Neural progenitor cell (in vitro differentiated cells): ENCODE data around the gene FAM168B. TPM values are rescaled to one million over a fixed set of nuclear protein-coding genes. Genes with fewer than 3 reads are reported as not detected.

Experiments
- DNase-seq: peaks from one replicate; pipeline ENCODE4 v3.0.0-alpha.2; 2016; ENCODE audit warnings: low spot score
- H2AFZ ChIP-seq: fragments of 200-600 bp; sonication (generic); replicated peaks from 2 replicates; pipeline ENCODE4 v1.6.1; 2016; ENCODE audit warnings: antibody characterized with exemption
- H3F3A ChIP-seq: fragments of 200-600 bp; sonication (generic); 2 replicates; pipeline ENCODE4 v1.6.1; 2016; ENCODE audit warnings: antibody characterized with exemption, low read depth
- H3K27ac ChIP-seq: fragments of 200-600 bp; sonication (generic); 2 replicates; pipeline ENCODE4 v1.5.1; 2016; ENCODE audit warnings: mild to moderate bottlenecking
- H3K27me3 ChIP-seq: fragments of 200-600 bp; sonication (generic); 2 replicates; pipeline ENCODE4 v1.6.1; 2016; ENCODE audit warnings: mild to moderate bottlenecking, moderate library complexity
- H3K36me3 ChIP-seq: fragments of 200-600 bp; sonication (generic); 2 replicates; pipeline ENCODE4 v1.5.1; 2016
- H3K4me1 ChIP-seq: fragments of 200-600 bp; sonication (generic); 2 replicates; pipeline ENCODE4 v1.6.1; 2016; ENCODE audit warnings: mixed run types
- H3K4me2 ChIP-seq: fragments of 200-600 bp; sonication (generic); 2 replicates; pipeline ENCODE4 v1.6.1; 2016
- H3K4me3 ChIP-seq: fragments of 200-600 bp; sonication (generic); 2 replicates; pipeline ENCODE4 v1.5.1; 2016
- H3K79me2 ChIP-seq: fragments of 200-600 bp; sonication (generic); 2 replicates; pipeline ENCODE4 v1.6.1; 2016; ENCODE audit warnings: low read depth
- H3K9ac ChIP-seq: fragments of 200-600 bp; sonication (generic); 2 replicates; pipeline ENCODE4 v1.6.1; 2016
- H3K9me3 ChIP-seq: fragments of 200-600 bp; sonication (generic); 2 replicates; pipeline ENCODE4 v1.5.1; 2016; ENCODE audit warnings: low read depth
- H4K20me1 ChIP-seq: fragments of 200-600 bp; sonication (generic); 2 replicates; pipeline ENCODE4 v1.6.1; 2016; ENCODE audit warnings: low read depth
- H3K27ac Mint-ChIP-seq: 3 replicates; pipeline ENCODE4 v1.8.0; 2021; ENCODE audit warnings: mixed read lengths
- H3K27me3 Mint-ChIP-seq: 2 replicates; pipeline ENCODE4 v1.8.0; 2022; ENCODE audit warnings: low read depth, mild to moderate bottlenecking, inconsistent platforms, moderate library complexity, mixed read lengths; ENCODE audit not compliant: insufficient read depth
- H3K36me3 Mint-ChIP-seq: 3 replicates; pipeline ENCODE4 v1.8.0; 2021; ENCODE audit warnings: mixed read lengths
- H3K4me1 Mint-ChIP-seq: 3 replicates; pipeline ENCODE4 v1.8.0; 2021; ENCODE audit warnings: mixed read lengths
- H3K4me3 Mint-ChIP-seq: 3 replicates; pipeline ENCODE4 v1.8.0; 2021; ENCODE audit warnings: mild to moderate bottlenecking, moderate library complexity, mixed read lengths
- H3K9me3 Mint-ChIP-seq: 3 replicates; pipeline ENCODE4 v1.8.0; 2020; ENCODE audit warnings: mixed read lengths
- CTCF ChIP-seq: fragments of 200-600 bp; sonication (generic); IDR thresholded peaks from 2 replicates; pipeline ENCODE4 v1.5.1; 2017; ENCODE audit warnings: antibody characterized with exemption, mild to moderate bottlenecking
- EZH2 ChIP-seq: fragments of 200-600 bp; sonication (generic); IDR thresholded peaks from 2 replicates; pipeline ENCODE4 v1.6.1; 2017; ENCODE audit warnings: antibody characterized with exemption, mild to moderate bottlenecking, moderate library complexity
- EZH2phosphoT487 ChIP-seq: fragments of 200-600 bp; sonication (generic); IDR thresholded peaks from 2 replicates; pipeline ENCODE4 v1.6.1; 2017; ENCODE audit warnings: antibody characterized with exemption
- total RNA-seq: library from RNA; depleted of rRNA; stranded (reverse); fragments of >200 nt; gene quantifications from 2 replicates; pipeline ENCODE4 v1.2.3, GENCODE V29; 2015; ENCODE audit warnings: low replicate concordance

Gene FAM168B
- total RNA-seq, 1 donor from 2014 or later: 63.0 TPM

- no peak for DNase-seq
- Histone ChIP-seq H3K4me3 (no peak overlapping the region), H3K36me3 (no peaks in the 10 kb centered on the region), H3K27ac (no peak overlapping the region), H3K27me3 (peaks cover 23% of the 10 kb centered on the region), H4K20me1 (peaks cover 15% of the 10 kb centered on the region), H2AFZ (no peak overlapping the region), H3K9me3 (no peaks in the 10 kb centered on the region), H3K9ac (no peak overlapping the region), H3K4me1 (peaks cover 13% of the 10 kb centered on the region), H3F3A (peaks cover under 1% of the 10 kb centered on the region), H3K4me2 (no peak overlapping the region), H3K79me2 (no peaks in the 10 kb centered on the region)
- no peak overlapping the region for H3K27ac Mint-ChIP-seq
- no peak for TF ChIP-seq EZH2
- no peak for TF ChIP-seq CTCF
- no peak for TF ChIP-seq EZH2phosphoT487
- no peaks in the 10 kb centered on the region for H3K9me3 Mint-ChIP-seq
- H3K36me3 Mint-ChIP-seq: no peaks in the 10 kb centered on the region
- H3K4me3 Mint-ChIP-seq: no peak overlapping the region
- H3K4me1 Mint-ChIP-seq: peaks cover 9% of the 10 kb centered on the region
- H3K27me3 Mint-ChIP-seq: peaks cover 12% of the 10 kb centered on the region
Observed at GRCh38 chr2:131030478-131030971, 62.7 kb downstream of the FAM168B start.

- Histone ChIP-seq H3K36me3 (no peaks in the 10 kb centered on the region), H3F3A (no peaks in the 10 kb centered on the region), H3K4me1 (peaks cover 9% of the 10 kb centered on the region), H3K79me2 (no peaks in the 10 kb centered on the region), H3K27me3 (peaks cover 17% of the 10 kb centered on the region), H2AFZ (no peak overlapping the region), H3K4me3 (no peak overlapping the region), H3K27ac (no peak overlapping the region), H3K9me3 (no peaks in the 10 kb centered on the region), H4K20me1 (peaks cover 13% of the 10 kb centered on the region), H3K9ac (no peak overlapping the region), H3K4me2 (no peak overlapping the region)
- TF ChIP-seq EZH2 (no peak), EZH2phosphoT487 (no peak), CTCF (no peak)
- Mint-ChIP-seq H3K4me3 (no peak overlapping the region), H3K9me3 (no peaks in the 10 kb centered on the region), H3K4me1 (peaks cover 9% of the 10 kb centered on the region), H3K27me3 (peaks cover 12% of the 10 kb centered on the region), H3K27ac (no peak overlapping the region), H3K36me3 (no peaks in the 10 kb centered on the region)
- DNase-seq: no peak
Observed at GRCh38 chr2:131029812-131030211, 63.4 kb downstream of the FAM168B start.

- no peaks in the 10 kb centered on the region for H3F3A ChIP-seq
- DNase-seq: no peak
- H3K4me3 ChIP-seq: no peak overlapping the region
- H4K20me1 ChIP-seq: no peaks in the 10 kb centered on the region
- no peak overlapping the region for H3K9ac ChIP-seq
- H3K9me3 ChIP-seq: no peaks in the 10 kb centered on the region
- H3K79me2 ChIP-seq: no peaks in the 10 kb centered on the region
- peaks cover 2% of the 10 kb centered on the region for H3K27me3 Mint-ChIP-seq
- H3K4me3 Mint-ChIP-seq: no peak overlapping the region
- no peaks in the 10 kb centered on the region for H3K36me3 ChIP-seq
- H3K36me3 Mint-ChIP-seq: no peaks in the 10 kb centered on the region
- H3K4me1 ChIP-seq: no peaks in the 10 kb centered on the region
- H3K4me2 ChIP-seq: no peak overlapping the region
- no peaks in the 10 kb centered on the region for H3K9me3 Mint-ChIP-seq
- H3K27ac Mint-ChIP-seq: no peak overlapping the region
- H2AFZ ChIP-seq: no peak overlapping the region
- H3K27me3 ChIP-seq: no peaks in the 10 kb centered on the region
- no peaks in the 10 kb centered on the region for H3K4me1 Mint-ChIP-seq
- H3K27ac ChIP-seq: no peak overlapping the region
- no peak for TF ChIP-seq EZH2
- no peak for TF ChIP-seq CTCF
- no peak for TF ChIP-seq EZH2phosphoT487
Observed at GRCh38 chr2:131027566-131028528, 65.4 kb downstream of the FAM168B start.
